Measurements from ENCODE around the gene VPS13C. TPM values are rescaled to one million over a fixed set of nuclear protein-coding genes. Genes with fewer than 3 reads are reported as not detected.

VPS13C gene
- total RNA-seq, 1 experiment from 2014 or later = 20.9 TPM

DNA sequence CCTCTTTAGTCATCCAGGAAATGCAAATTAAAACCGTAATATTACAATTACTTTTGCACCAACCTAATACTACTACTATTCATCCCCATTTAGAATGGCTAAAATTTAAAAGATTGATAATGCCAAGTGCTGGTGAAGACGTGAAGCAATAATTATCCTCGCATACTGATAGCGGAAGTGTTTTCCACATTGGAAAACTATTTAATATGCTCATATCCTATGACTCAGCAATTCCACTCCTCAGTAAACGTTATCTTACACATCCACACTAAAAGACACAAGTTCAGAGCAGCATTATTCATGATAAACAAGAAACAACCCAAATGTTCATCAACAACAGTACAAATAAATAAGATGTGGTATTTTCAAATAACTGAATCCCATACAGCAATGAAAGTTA, 70.6 kb downstream of the VPS13C start (continued):
- TF ChIP-seq NFE2L1 (CRISPR knock-in tag; IDR thresholded peaks at IDR 0.05) = no peak

DNA sequence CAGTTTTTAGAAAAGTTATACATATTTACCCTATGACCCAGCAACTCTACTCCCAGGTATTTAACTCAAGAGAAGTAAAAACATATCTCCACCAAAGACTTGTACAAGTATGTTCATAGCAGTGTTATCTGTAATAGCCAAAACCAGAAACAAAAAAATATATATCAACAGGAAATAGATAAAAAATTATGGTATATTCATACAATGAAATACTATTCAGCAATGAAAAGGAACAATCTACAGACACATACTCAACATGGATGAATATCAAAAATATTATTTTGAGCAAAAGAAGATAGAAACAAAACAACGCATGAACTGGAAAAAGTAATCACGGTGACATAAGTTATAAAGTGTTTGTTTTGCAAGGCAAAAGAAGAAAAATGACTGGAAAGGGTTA, 72.4 kb downstream of the VPS13C start:
- H3K36me3 Mint-ChIP-seq = peaks cover 28% of the 10 kb centered on the region
- ChIA-PET POLR2A (no interaction called here), CTCF (no interaction called here)
- H3K27ac Mint-ChIP-seq = no peak overlapping the region
- H3K4me3 Mint-ChIP-seq = no peak overlapping the region
- ATAC-seq = no peak
- no peak for DNase-seq (ENCODE audit: low spot score)
- no peak for TF ChIP-seq CREB1 (CRISPR knock-in tag; IDR thresholded peaks at IDR 0.05)
- TF ChIP-seq, protein P1, sequence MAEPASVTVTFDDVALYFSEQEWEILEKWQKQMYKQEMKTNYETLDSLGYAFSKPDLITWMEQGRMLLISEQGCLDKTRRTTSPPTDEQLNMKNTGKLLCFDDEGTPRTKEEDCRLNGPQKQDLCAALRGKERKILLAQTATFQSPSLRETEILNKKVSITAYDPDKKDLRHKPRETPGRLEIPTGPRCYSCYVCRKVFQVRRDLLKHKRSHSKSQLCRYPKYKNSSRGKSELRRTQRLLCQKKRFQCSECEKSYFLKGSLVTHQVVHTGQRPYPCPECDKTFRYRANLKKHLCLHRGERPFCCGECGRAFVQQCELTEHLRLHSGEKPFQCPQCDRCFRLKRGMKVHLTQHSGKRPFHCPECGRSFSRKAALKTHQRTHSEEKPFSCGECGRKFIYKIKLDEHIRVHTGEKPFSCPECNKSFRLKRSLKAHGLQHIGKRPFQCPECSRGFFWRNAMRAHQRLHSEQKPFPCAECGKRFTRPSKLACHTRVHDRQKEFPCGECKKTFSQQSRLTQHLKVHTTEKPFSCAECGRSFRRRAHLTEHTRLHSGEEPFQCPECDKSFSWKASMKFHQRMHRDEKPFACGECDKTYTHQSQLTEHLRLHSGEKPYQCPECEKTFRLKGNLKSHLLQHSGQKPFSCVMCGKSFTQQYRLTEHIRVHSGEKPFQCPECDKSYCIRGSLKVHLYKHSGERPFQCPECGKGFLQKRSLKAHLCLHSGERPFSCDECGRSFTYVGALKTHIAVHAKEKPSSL (CRISPR knock-in tag; conservative IDR thresholded peaks at IDR 0.05) = no peak
- TF ChIP-seq, protein P2, sequence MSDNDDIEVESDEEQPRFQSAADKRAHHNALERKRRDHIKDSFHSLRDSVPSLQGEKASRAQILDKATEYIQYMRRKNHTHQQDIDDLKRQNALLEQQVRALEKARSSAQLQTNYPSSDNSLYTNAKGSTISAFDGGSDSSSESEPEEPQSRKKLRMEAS (CRISPR knock-in tag; IDR thresholded peaks at IDR 0.05) = no peak
- TF ChIP-seq, protein P3, sequence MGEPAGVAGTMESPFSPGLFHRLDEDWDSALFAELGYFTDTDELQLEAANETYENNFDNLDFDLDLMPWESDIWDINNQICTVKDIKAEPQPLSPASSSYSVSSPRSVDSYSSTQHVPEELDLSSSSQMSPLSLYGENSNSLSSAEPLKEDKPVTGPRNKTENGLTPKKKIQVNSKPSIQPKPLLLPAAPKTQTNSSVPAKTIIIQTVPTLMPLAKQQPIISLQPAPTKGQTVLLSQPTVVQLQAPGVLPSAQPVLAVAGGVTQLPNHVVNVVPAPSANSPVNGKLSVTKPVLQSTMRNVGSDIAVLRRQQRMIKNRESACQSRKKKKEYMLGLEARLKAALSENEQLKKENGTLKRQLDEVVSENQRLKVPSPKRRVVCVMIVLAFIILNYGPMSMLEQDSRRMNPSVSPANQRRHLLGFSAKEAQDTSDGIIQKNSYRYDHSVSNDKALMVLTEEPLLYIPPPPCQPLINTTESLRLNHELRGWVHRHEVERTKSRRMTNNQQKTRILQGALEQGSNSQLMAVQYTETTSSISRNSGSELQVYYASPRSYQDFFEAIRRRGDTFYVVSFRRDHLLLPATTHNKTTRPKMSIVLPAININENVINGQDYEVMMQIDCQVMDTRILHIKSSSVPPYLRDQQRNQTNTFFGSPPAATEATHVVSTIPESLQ (CRISPR knock-in tag; IDR thresholded peaks at IDR 0.05) = no peak
- TF ChIP-seq FOXK1 (CRISPR knock-in tag; IDR thresholded peaks at IDR 0.05) = no peak
- TF ChIP-seq FOXP1 (CRISPR knock-in tag; IDR thresholded peaks at IDR 0.05; ENCODE audit: borderline replicate concordance) = no peak
- TF ChIP-seq SOX15 (CRISPR knock-in tag; IDR thresholded peaks at IDR 0.05) = no peak
- TF ChIP-seq TEAD1 (CRISPR knock-in tag; IDR thresholded peaks at IDR 0.05) = no peak
- TF ChIP-seq ZNF317 (CRISPR knock-in tag; IDR thresholded peaks at IDR 0.05; ENCODE audit: borderline replicate concordance, low read depth) = no peak
- TF ChIP-seq TP53 (CRISPR knock-in tag; IDR thresholded peaks at IDR 0.05) = no peak
- H3K4me1 Mint-ChIP-seq = no peaks in the 10 kb centered on the region
- no peaks in the 10 kb centered on the region for H3K27me3 Mint-ChIP-seq (ENCODE audit: low read depth)
- H3K9me3 Mint-ChIP-seq = peaks cover 22% of the 10 kb centered on the region

DNA sequence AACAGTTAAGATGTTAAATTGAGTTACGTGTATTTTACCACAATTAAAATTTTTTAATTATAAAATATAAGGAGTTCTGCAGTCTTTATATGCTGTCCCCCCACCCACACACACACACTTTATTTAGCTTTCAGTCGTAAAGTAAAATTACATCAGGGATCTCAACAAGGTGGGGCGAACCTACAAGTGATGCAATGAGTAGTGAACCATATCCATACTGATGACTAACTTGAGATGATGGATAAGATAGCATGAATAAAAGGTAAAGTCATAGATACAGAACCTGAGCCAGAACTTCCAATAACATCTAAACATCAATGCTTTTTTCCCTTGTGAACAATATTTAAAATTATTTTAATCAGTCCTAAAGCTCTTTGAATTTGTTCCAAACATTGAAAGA, 77.2 kb downstream of the VPS13C start:
- no peaks in the 10 kb centered on the region for H3K27me3 Mint-ChIP-seq (ENCODE audit: low read depth)
- ChIA-PET CTCF (no interaction called here), POLR2A (no interaction called here)
- no peaks in the 10 kb centered on the region for H3K4me1 Mint-ChIP-seq
- peaks cover 9% of the 10 kb centered on the region for H3K9me3 Mint-ChIP-seq
- no peak overlapping the region for H3K4me3 Mint-ChIP-seq
- DNase-seq (ENCODE audit: low spot score) (no peak), ATAC-seq (no peak)
- H3K27ac Mint-ChIP-seq = no peak overlapping the region
- peaks cover 19% of the 10 kb centered on the region for H3K36me3 Mint-ChIP-seq
- TF ChIP-seq, protein P1 (CRISPR knock-in tag; conservative IDR thresholded peaks at IDR 0.05) = no peak
- TF ChIP-seq EMX1 (CRISPR knock-in tag; IDR thresholded peaks at IDR 0.05) = no peak
- no peak for TF ChIP-seq GTF2I (CRISPR knock-in tag; conservative IDR thresholded peaks at IDR 0.05)

DNA sequence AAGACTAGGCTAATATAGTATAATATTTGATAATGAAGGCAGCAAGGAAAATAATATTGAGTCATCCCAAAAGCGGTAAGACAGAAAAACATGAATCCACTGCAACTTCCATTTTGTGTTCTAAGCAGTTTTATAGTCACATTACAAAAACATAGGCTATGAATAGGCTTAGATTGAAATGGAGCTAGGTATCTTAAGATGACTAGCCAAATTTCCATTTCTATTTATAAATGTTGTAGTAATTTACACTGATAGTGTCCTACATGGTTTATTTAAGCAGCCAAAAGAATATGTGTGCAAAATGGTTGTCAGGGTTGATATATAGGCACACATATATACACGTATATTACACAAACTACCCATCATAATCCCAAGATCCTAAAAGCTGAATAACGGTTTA, 82.0 kb downstream of the VPS13C start:
- Mint-ChIP-seq H3K36me3 (peaks cover 8% of the 10 kb centered on the region), H3K4me3 (no peak overlapping the region), H3K9me3 (no peaks in the 10 kb centered on the region), H3K4me1 (no peaks in the 10 kb centered on the region), H3K27me3 (ENCODE audit: low read depth) (no peaks in the 10 kb centered on the region), H3K27ac (no peak overlapping the region)
- DNase-seq (ENCODE audit: low spot score) = no peak
- POLR2A ChIA-PET = no interaction called here
- TF ChIP-seq ZNF396 (CRISPR knock-in tag; IDR thresholded peaks at IDR 0.05; ENCODE audit: borderline replicate concordance) (no peak), MYBL2 (CRISPR knock-in tag; IDR thresholded peaks at IDR 0.05) (no peak), RORB (CRISPR knock-in tag; IDR thresholded peaks at IDR 0.05) (no peak), HMGA2 (CRISPR knock-in tag; IDR thresholded peaks at IDR 0.05) (no peak), CBFB (CRISPR knock-in tag; IDR thresholded peaks at IDR 0.05; ENCODE audit: low read depth) (no peak), SMAD3 (CRISPR knock-in tag; IDR thresholded peaks at IDR 0.05; ENCODE audit: borderline replicate concordance) (no peak)
- CTCF ChIA-PET = no interaction called here
- no peak for ATAC-seq

Data from WTC11 (cell line).